HG03060 (cell line): ENCODE measurements around the gene NTSR1.

ENCODE experiments used
- ATAC-seq: cut with Tn5 transposase; IDR thresholded peaks from one replicate; pipeline ENCODE4 v1.9.1; 2021; ENCODE audit warnings: low read depth, moderate number of reproducible peaks; ENCODE audit not compliant: unreplicated experiment

The NTSR1 gene

GRCh38 chr20:62768234-62768546 lies 59.6 kb downstream of the NTSR1 start:
- ATAC-seq, result no peak

DNA sequence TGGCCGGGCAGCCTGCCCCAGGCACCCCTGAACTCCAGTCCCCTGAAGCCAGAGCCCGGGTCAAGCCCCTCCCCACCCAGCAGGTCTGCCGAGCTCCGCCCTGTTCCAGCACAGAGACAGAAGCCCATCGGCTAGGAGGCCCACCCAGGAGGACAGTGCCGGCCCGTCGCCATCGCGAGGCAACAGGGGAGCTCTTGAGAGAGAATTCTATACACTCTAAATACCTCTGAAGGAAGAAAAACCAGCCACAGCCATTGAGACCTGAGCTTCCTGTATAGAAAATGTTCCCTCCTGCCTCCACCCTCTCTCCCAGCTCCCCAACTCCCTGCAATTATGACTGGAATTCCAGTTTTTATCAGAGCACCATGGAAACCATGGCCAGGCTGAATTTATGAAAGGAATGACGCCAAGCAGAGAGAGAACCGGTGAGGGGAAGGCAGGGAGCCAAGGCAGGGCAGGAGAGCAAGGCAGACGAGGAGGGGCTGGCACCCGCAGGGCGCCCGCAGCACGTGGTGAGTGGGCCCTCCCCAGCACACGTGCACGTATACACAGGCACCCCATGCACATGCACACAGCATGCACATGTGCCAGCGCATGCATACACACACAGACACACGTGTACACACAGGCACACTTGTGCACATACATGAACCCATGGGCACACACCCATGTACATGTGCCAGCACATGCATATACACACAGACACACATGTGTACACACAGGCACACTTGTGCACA lies 60.1 kb downstream of the NTSR1 start:
- no peak for ATAC-seq

- ATAC-seq, result no peak
These were observed 60.9 kb downstream of the NTSR1 start for GRCh38 chr20:62769346-62770071.

- ATAC-seq, result no peak
These were observed 61.7 kb downstream of the NTSR1 start for GRCh38 chr20:62770111-62770910.

- no peak for ATAC-seq
These were observed 62.3 kb downstream of the NTSR1 start for GRCh38 chr20:62770916-62771315.

DNA sequence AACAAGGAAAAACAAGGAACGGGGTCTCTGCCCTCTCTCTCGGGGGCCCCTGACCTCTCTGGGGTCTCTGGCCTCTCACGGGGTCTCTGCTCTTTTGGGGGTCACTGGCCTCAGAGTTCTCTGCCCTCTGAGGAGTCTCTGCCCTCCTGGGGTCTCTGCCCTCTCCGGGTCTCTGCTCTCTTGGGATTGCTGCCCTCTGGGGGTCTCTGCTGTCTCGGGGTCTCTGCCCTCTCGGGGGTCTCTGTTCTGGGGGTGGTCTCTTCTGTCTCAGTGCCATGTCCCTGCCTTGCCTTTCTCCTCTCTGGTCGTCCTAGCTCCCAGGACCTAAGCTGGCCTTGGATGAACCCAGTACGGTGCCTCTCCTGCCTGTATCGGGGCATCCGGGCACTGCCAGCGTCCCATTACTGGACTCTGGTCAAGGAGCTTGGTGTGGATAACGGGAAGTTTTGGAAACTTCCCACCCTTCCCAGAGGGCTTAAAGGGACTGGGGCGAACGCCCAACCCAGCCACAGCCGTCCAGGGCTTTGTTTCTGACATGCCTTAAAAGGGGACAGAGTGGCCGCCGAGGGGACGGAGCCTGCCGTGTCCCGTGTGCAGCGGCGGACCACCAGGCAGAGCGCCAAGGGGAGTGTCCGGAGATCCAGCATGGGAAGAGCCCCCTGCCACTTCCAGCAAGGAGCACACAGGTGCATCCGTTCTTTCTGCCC lies 62.9 kb downstream of the NTSR1 start:
- no peak for ATAC-seq

DNA sequence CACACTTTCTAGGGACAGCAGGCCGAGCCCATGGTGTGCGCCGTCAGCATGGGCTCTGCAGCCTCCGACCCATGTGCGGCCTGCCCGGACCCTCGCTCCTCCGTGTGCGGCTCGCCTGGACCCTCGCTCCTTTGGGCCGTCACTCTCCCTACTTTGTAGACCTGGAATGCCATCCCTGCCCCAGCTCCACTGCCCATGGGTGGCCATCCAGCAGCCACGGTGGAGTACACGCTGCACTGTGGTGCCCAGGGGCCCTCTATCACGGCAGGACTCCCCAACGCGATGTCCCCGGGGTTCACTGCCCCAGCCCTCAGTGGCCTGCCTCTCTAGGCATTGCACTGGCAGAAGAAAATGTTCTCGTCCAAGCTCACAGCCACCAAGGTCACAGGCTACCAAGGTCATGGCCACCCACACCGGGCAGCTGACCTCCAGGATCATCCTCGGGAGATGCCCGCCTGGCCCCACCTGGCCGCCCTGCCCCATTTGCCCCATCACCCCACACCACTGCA lies 63.5 kb downstream of the NTSR1 start:
- no peak for ATAC-seq

- no peak for ATAC-seq
These were observed 64.0 kb downstream of the NTSR1 start for GRCh38 chr20:62772619-62772989.

GRCh38 chr20:62772990-62773844 lies 64.6 kb downstream of the NTSR1 start:
- ATAC-seq, result no peak

DNA sequence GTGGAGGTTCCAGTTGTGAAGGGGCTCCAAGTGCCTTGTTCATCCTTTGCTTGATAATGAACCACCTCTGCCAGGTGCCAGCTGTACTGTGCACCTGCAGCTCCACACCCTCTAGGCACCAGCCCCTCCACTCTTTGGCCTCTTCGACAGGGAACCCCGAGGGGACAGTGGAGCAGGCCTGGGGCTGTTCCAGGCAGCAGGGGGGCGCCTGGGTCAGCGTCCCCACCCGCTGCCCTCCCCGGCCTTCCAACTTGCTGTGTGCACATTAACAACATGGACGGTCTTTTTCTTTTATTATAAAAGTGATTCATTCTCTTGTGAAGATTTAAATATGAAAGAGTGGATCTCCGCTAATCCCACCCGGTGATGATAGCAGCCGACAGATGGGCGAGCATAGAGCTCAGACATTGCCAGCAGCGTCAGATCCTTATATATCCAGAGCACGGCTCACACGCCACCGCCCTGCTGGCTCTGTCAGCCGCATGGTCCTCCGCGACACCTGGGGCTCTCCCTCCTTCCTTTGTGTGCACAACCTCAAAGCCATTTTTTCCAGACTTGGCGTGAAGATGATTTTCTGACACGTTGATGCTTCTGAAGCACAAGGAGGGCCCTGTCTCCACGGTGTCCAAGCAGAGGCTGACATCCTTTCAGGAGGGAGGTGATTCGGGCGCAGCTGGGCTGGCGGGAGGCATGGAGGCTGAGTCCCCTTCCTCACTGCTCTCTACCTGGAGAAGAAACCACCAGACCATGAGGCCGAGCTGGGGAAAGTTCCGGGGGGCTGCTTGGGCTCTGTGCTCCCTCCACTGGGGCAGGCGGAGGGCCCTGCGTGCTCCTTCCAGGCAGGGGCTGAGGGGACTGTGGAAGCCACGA lies 65.4 kb downstream of the NTSR1 start:
- ATAC-seq, result no peak

GRCh38 chr20:62774762-62775161 lies 66.1 kb downstream of the NTSR1 start:
- no peak for ATAC-seq

- ATAC-seq, result no peak
These were observed 66.6 kb downstream of the NTSR1 start for GRCh38 chr20:62775206-62775605.

DNA sequence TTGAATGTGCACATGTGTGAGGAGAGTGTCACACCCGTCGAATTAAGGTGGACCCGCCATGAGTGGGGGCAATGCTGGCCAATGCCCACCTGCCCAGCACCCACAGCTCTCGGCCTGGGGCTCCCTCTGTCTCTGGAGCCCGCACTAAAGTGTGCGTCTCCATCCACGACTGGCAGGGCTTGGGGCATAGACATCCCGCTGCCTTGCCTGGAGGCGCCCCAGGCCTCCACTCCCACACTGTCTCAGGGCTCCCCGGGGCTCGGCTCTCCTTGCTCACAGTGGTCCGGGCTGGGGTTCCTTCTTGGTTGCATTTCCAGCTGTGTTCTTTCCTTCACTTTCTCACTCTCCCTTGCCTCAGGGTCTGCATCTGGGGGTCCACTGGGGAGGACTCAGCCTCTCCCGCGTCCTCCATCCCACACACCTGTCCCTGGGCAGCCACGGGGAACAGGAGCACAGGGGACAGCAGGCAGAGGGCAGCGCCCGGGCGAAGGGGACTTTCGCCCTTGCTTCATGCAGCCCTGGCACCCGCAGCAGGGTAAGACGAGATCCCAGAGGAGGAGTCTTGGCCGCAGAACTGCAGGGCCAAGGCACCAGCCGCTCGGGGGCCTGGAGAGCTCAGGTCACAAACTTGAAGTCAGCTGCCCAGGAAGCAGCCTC lies 67.5 kb downstream of the NTSR1 start:
- ATAC-seq, result no peak

- ATAC-seq, result no peak
These were observed 68.3 kb downstream of the NTSR1 start for GRCh38 chr20:62776692-62777527.

- ATAC-seq, result no peak
These were observed 68.8 kb downstream of the NTSR1 start for GRCh38 chr20:62777528-62777830.

GRCh38 chr20:62778058-62778457 lies 69.4 kb downstream of the NTSR1 start:
- ATAC-seq, result no peak

DNA sequence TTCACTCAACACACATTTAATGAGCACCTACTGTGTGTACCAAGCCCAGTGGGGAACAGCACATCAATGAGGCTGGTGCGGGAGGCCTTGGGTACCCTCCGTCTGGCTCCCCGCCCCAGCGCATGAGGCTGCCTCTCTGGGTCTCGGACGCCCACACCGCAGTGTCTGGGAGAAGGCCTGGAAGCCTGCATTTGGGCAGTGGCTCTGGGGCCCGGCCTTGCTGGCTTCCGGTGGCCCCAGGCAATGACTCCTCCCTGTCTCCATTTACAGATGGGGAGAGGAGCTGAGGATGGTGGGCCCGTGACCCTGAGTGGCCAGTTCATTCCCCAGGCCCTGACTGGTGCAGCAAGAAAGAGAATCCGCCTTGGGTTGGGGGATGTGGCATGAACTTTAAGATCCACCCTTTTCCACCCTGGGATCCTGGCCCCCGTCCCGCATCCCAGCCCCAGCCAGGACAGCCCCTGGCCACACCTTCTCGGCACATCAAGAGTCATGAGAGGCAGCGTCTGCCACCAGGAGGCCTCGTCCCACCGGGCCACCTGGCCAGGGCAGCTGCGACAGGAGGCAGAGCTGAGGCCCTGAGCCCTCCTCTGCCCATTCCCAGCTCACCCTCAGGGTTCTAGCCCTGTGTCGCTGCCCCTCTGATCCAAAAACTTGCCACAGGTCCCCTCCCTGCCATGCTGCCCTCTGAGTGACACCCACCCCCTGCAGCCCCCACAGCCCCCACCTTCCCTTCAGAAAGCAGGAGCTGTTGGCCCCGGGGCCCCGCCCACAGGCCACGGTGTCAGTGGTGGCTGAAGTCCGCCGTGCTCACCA lies 70.2 kb downstream of the NTSR1 start:
- no peak for ATAC-seq
